ENCODE measurements around the gene IL17F.
"Not testable (repeated sequence)": the region's sequence is repeated elsewhere in the genome, so short reads cannot be mapped to it uniquely, and the experiment has no call there.

The IL17F gene

GRCh38 chr6:52216932-52217575 lies 27.2 kb downstream of the IL17F start:
- 0 out of 2 replicates have a peak, but pooled peaks cover 3% of the 10 kb centered on the region for H3K4me1 ChIP-seq (ENCODE audit: control insufficient read depth, insufficient read depth, low read length)

GRCh38 chr6:52215787-52216186 lies 28.5 kb downstream of the IL17F start:
- Histone ChIP-seq H3K36me3 (ENCODE audit: control insufficient read depth, insufficient read depth, low read length) (no peaks in the 10 kb centered on the region), H3K4me1 (ENCODE audit: control insufficient read depth, insufficient read depth, low read length) (0 out of 2 replicates have a peak, but pooled peaks cover 3% of the 10 kb centered on the region), H3K4me3 (ENCODE audit: low read depth, low read length) (no peak overlapping the region), H3K27me3 (ENCODE audit: control insufficient read depth, insufficient read depth, low read length) (no peaks in the 10 kb centered on the region), H3K27ac (ENCODE audit: low read depth, low read length) (no peak overlapping the region), H3K9ac (ENCODE audit: low read length) (no peak overlapping the region), H3K9me3 (ENCODE audit: control insufficient read depth, insufficient read depth, low read depth, low read length) (no peaks in the 10 kb centered on the region)

More at GRCh38 chr6:52216932-52217575, 27.2 kb downstream of the IL17F start:
- Histone ChIP-seq H3K36me3 (ENCODE audit: control insufficient read depth, insufficient read depth, low read length) (no peaks in the 10 kb centered on the region), H3K9ac (ENCODE audit: low read length) (no peak overlapping the region), H3K9me3 (ENCODE audit: control insufficient read depth, insufficient read depth, low read depth, low read length) (no peaks in the 10 kb centered on the region), H3K27me3 (ENCODE audit: control insufficient read depth, insufficient read depth, low read length) (no peaks in the 10 kb centered on the region), H3K4me3 (ENCODE audit: low read depth, low read length) (no peak overlapping the region), H3K27ac (ENCODE audit: low read depth, low read length) (no peak overlapping the region)

- no peak overlapping the region for H3K4me3 ChIP-seq (ENCODE audit: low read depth, low read length)
- H3K27me3 ChIP-seq (ENCODE audit: control insufficient read depth, insufficient read depth, low read length): no peaks in the 10 kb centered on the region
- H3K9ac ChIP-seq (ENCODE audit: low read length): no peak overlapping the region
- no peaks in the 10 kb centered on the region for H3K36me3 ChIP-seq (ENCODE audit: control insufficient read depth, insufficient read depth, low read length)
- H3K4me1 ChIP-seq (ENCODE audit: control insufficient read depth, insufficient read depth, low read length): 0 out of 2 replicates have a peak, but pooled peaks cover 3% of the 10 kb centered on the region
- H3K27ac ChIP-seq (ENCODE audit: low read depth, low read length): no peak overlapping the region
- H3K9me3 ChIP-seq (ENCODE audit: control insufficient read depth, insufficient read depth, low read depth, low read length): no peaks in the 10 kb centered on the region
Measured at GRCh38 chr6:52213127-52213526, 31.2 kb downstream of the IL17F start.

- H3K4me3 ChIP-seq (ENCODE audit: low read depth, low read length): no peak overlapping the region
- H3K27me3 ChIP-seq (ENCODE audit: control insufficient read depth, insufficient read depth, low read length): no peaks in the 10 kb centered on the region
- H3K9me3 ChIP-seq (ENCODE audit: control insufficient read depth, insufficient read depth, low read depth, low read length): 0 out of 2 replicates have a peak, but pooled peaks cover 2% of the 10 kb centered on the region
- no peaks in the 10 kb centered on the region for H3K36me3 ChIP-seq (ENCODE audit: control insufficient read depth, insufficient read depth, low read length)
- 0 out of 2 replicates have a peak, but pooled peaks cover 3% of the 10 kb centered on the region for H3K4me1 ChIP-seq (ENCODE audit: control insufficient read depth, insufficient read depth, low read length)
- no peak overlapping the region for H3K27ac ChIP-seq (ENCODE audit: low read depth, low read length)
- no peak overlapping the region for H3K9ac ChIP-seq (ENCODE audit: low read length)
Measured at GRCh38 chr6:52210227-52210626, 34.1 kb downstream of the IL17F start.

GRCh38 chr6:52209770-52210169 lies 34.5 kb downstream of the IL17F start:
- H3K9me3 ChIP-seq (ENCODE audit: control insufficient read depth, insufficient read depth, low read depth, low read length): 0 out of 2 replicates have a peak, but pooled peaks cover 2% of the 10 kb centered on the region
- 0 out of 2 replicates have a peak, but pooled peaks cover 3% of the 10 kb centered on the region for H3K4me1 ChIP-seq (ENCODE audit: control insufficient read depth, insufficient read depth, low read length)
- no peaks in the 10 kb centered on the region for H3K27me3 ChIP-seq (ENCODE audit: control insufficient read depth, insufficient read depth, low read length)
- H3K36me3 ChIP-seq (ENCODE audit: control insufficient read depth, insufficient read depth, low read length): no peaks in the 10 kb centered on the region
- no peak overlapping the region for H3K9ac ChIP-seq (ENCODE audit: low read length)
- H3K4me3 ChIP-seq (ENCODE audit: low read depth, low read length): no peak overlapping the region
- no peak overlapping the region for H3K27ac ChIP-seq (ENCODE audit: low read depth, low read length)

- Histone ChIP-seq H3K4me1 (ENCODE audit: control insufficient read depth, insufficient read depth, low read length) (0 out of 2 replicates have a peak, but pooled peaks cover 3% of the 10 kb centered on the region), H3K36me3 (ENCODE audit: control insufficient read depth, insufficient read depth, low read length) (no peaks in the 10 kb centered on the region), H3K9me3 (ENCODE audit: control insufficient read depth, insufficient read depth, low read depth, low read length) (0 out of 2 replicates have a peak, but pooled peaks cover 2% of the 10 kb centered on the region), H3K27ac (ENCODE audit: low read depth, low read length) (no peak overlapping the region), H3K4me3 (ENCODE audit: low read depth, low read length) (no peak overlapping the region), H3K27me3 (ENCODE audit: control insufficient read depth, insufficient read depth, low read length) (no peaks in the 10 kb centered on the region), H3K9ac (ENCODE audit: low read length) (no peak overlapping the region)
Measured at GRCh38 chr6:52208612-52209011, 35.7 kb downstream of the IL17F start.

- peaks cover 5% of the 10 kb centered on the region; the same call in 1 of the 2 replicates for H3K9me3 ChIP-seq (ENCODE audit: control insufficient read depth, insufficient read depth, low read depth, low read length)
- no peak overlapping the region for H3K27ac ChIP-seq (ENCODE audit: low read depth, low read length)
- H3K9ac ChIP-seq (ENCODE audit: low read length): no peak overlapping the region
- no peak overlapping the region for H3K4me3 ChIP-seq (ENCODE audit: low read depth, low read length)
- H3K27me3 ChIP-seq (ENCODE audit: control insufficient read depth, insufficient read depth, low read length): no peaks in the 10 kb centered on the region
- 0 out of 2 replicates have a peak, but pooled peaks cover under 1% of the 10 kb centered on the region for H3K4me1 ChIP-seq (ENCODE audit: control insufficient read depth, insufficient read depth, low read length)
- H3K36me3 ChIP-seq (ENCODE audit: control insufficient read depth, insufficient read depth, low read length): no peaks in the 10 kb centered on the region
Measured at GRCh38 chr6:52207066-52207465, 37.2 kb downstream of the IL17F start.

GRCh38 chr6:52201493-52201892 lies 42.8 kb downstream of the IL17F start:
- Histone ChIP-seq H3K27me3 (ENCODE audit: control insufficient read depth, insufficient read depth, low read length) (no peaks in the 10 kb centered on the region), H3K4me1 (ENCODE audit: control insufficient read depth, insufficient read depth, low read length) (no peaks in the 10 kb centered on the region), H3K4me3 (ENCODE audit: low read depth, low read length) (no peak overlapping the region), H3K27ac (ENCODE audit: low read depth, low read length) (no peak overlapping the region), H3K36me3 (ENCODE audit: control insufficient read depth, insufficient read depth, low read length) (no peaks in the 10 kb centered on the region), H3K9ac (ENCODE audit: low read length) (no peak overlapping the region), H3K9me3 (ENCODE audit: control insufficient read depth, insufficient read depth, low read depth, low read length) (peaks cover 33% of the 10 kb centered on the region)

- Histone ChIP-seq H3K27ac (ENCODE audit: low read depth, low read length) (no peak overlapping the region), H3K36me3 (ENCODE audit: control insufficient read depth, insufficient read depth, low read length) (no peaks in the 10 kb centered on the region), H3K9me3 (ENCODE audit: control insufficient read depth, insufficient read depth, low read depth, low read length) (peaks cover 30% of the 10 kb centered on the region), H3K9ac (ENCODE audit: low read length) (no peak overlapping the region), H3K4me1 (ENCODE audit: control insufficient read depth, insufficient read depth, low read length) (no peaks in the 10 kb centered on the region), H3K4me3 (ENCODE audit: low read depth, low read length) (no peak overlapping the region), H3K27me3 (ENCODE audit: control insufficient read depth, insufficient read depth, low read length) (no peaks in the 10 kb centered on the region)
Measured at GRCh38 chr6:52201046-52201445, 43.3 kb downstream of the IL17F start.

GRCh38 chr6:52200088-52200487 lies 44.2 kb downstream of the IL17F start:
- H3K36me3 ChIP-seq (ENCODE audit: control insufficient read depth, insufficient read depth, low read length); H3K27me3 ChIP-seq (ENCODE audit: control insufficient read depth, insufficient read depth, low read length); H3K27ac ChIP-seq (ENCODE audit: low read depth, low read length); H3K4me1 ChIP-seq (ENCODE audit: control insufficient read depth, insufficient read depth, low read length); H3K9ac ChIP-seq (ENCODE audit: low read length); H3K4me3 ChIP-seq (ENCODE audit: low read depth, low read length): not testable (repeated sequence)
- H3K9me3 ChIP-seq (ENCODE audit: control insufficient read depth, insufficient read depth, low read depth, low read length): peaks cover 30% of the 10 kb centered on the region

- H3K9me3 ChIP-seq (ENCODE audit: control insufficient read depth, insufficient read depth, low read depth, low read length): peaks cover 17% of the 10 kb centered on the region
- H3K9ac ChIP-seq (ENCODE audit: low read length): no peak overlapping the region
- H3K36me3 ChIP-seq (ENCODE audit: control insufficient read depth, insufficient read depth, low read length): no peaks in the 10 kb centered on the region
- no peak overlapping the region for H3K4me3 ChIP-seq (ENCODE audit: low read depth, low read length)
- H3K4me1 ChIP-seq (ENCODE audit: control insufficient read depth, insufficient read depth, low read length): no peaks in the 10 kb centered on the region
- H3K27me3 ChIP-seq (ENCODE audit: control insufficient read depth, insufficient read depth, low read length): no peaks in the 10 kb centered on the region
- H3K27ac ChIP-seq (ENCODE audit: low read depth, low read length): no peak overlapping the region
Measured at GRCh38 chr6:52195886-52196285, 48.4 kb downstream of the IL17F start.

All from HUES6 (cell line).